Measurements from ENCODE around the gene TLK1. TPM values are rescaled to one million over a fixed set of nuclear protein-coding genes. Genes with fewer than 3 reads are reported as not detected.

Gene TLK1
- total RNA-seq: 84.3 and 86.5 TPM in 2 replicates
- long read RNA-seq, full-length matches to known transcripts: 3 of 25 reads
- long read RNA-seq, partial matches to known transcripts: 13 of 25 reads
- long read RNA-seq, other reads (novel, unspliced or antisense): 9 of 25 reads

- no peaks in the 10 kb centered on the region for H3K36me3 Mint-ChIP-seq (ENCODE audit: unreplicated experiment)
- H3K27me3 Mint-ChIP-seq (ENCODE audit: unreplicated experiment): no peaks in the 10 kb centered on the region
- peaks cover 46% of the 10 kb centered on the region for H3K4me1 Mint-ChIP-seq (ENCODE audit: unreplicated experiment)
- no peak for TF ChIP-seq CTCF (IDR thresholded peaks at IDR 0.05)
- peak; percentile 91 for DNase-seq (ENCODE audit: extremely low spot score, unreplicated experiment)
- peak within 1 kb of the TSS; percentile 86 for H3K4me3 Mint-ChIP-seq (ENCODE audit: unreplicated experiment)
- H3K9me3 Mint-ChIP-seq (ENCODE audit: unreplicated experiment): no peaks in the 10 kb centered on the region
- peak within 1 kb of the TSS; percentile 95 for H3K27ac Mint-ChIP-seq (ENCODE audit: unreplicated experiment)
Measured at GRCh38 chr2:171160119-171160955, at the start of gene TLK1. TSS of gene TLK1 (minus strand) at chr2:171160893. CDS start at chr2:171160428, 465 bp downstream.

- no peak overlapping the region for H3K27ac Mint-ChIP-seq (ENCODE audit: unreplicated experiment)
- DNase-seq (ENCODE audit: extremely low spot score, unreplicated experiment): no peak
- H3K27me3 Mint-ChIP-seq (ENCODE audit: unreplicated experiment): peaks cover 13% of the 10 kb centered on the region
- H3K4me1 Mint-ChIP-seq (ENCODE audit: unreplicated experiment): no peaks in the 10 kb centered on the region
- no peak overlapping the region for H3K4me3 Mint-ChIP-seq (ENCODE audit: unreplicated experiment)
- H3K36me3 Mint-ChIP-seq (ENCODE audit: unreplicated experiment): no peaks in the 10 kb centered on the region
- TF ChIP-seq CTCF (IDR thresholded peaks at IDR 0.05): no peak
- H3K9me3 Mint-ChIP-seq (ENCODE audit: unreplicated experiment): no peaks in the 10 kb centered on the region
Measured at GRCh38 chr2:171210216-171210863, 49.6 kb upstream of the TLK1 start.

- Mint-ChIP-seq H3K36me3 (ENCODE audit: unreplicated experiment) (no peaks in the 10 kb centered on the region), H3K27ac (ENCODE audit: unreplicated experiment) (no peak overlapping the region), H3K4me1 (ENCODE audit: unreplicated experiment) (no peaks in the 10 kb centered on the region), H3K9me3 (ENCODE audit: unreplicated experiment) (no peaks in the 10 kb centered on the region), H3K27me3 (ENCODE audit: unreplicated experiment) (peaks cover 13% of the 10 kb centered on the region), H3K4me3 (ENCODE audit: unreplicated experiment) (no peak overlapping the region)
- TF ChIP-seq CTCF (IDR thresholded peaks at IDR 0.05): no peak
- no peak for DNase-seq (ENCODE audit: extremely low spot score, unreplicated experiment)
Measured at GRCh38 chr2:171208657-171209056, 48.0 kb upstream of the TLK1 start.

GRCh38 chr2:171206422-171207115, 45.9 kb upstream of the TLK1 start:
- no peaks in the 10 kb centered on the region for H3K4me1 Mint-ChIP-seq (ENCODE audit: unreplicated experiment)
- no peak for DNase-seq (ENCODE audit: extremely low spot score, unreplicated experiment)
- H3K4me3 Mint-ChIP-seq (ENCODE audit: unreplicated experiment): no peak overlapping the region
- H3K27me3 Mint-ChIP-seq (ENCODE audit: unreplicated experiment): peaks cover 13% of the 10 kb centered on the region
- H3K36me3 Mint-ChIP-seq (ENCODE audit: unreplicated experiment): no peaks in the 10 kb centered on the region
- no peak overlapping the region for H3K27ac Mint-ChIP-seq (ENCODE audit: unreplicated experiment)
- H3K9me3 Mint-ChIP-seq (ENCODE audit: unreplicated experiment): no peaks in the 10 kb centered on the region
- TF ChIP-seq CTCF (IDR thresholded peaks at IDR 0.05): no peak
